OCI-LY3 (cell line): ENCODE measurements around the gene GREM2.

Experiments used
- EZH2phosphoT487 ChIP-seq: fragments of 200-600 bp; shearing (Covaris generic); IDR thresholded peaks from 2 replicates; pipeline ENCODE4 v1.6.1; 2018; ENCODE audit warnings: antibody characterized with exemption, mixed run types, low read depth
- TF ChIP-seq, protein P1 (sequence below): fragments of 200-600, 300-600 bp; sonication (generic); IDR thresholded peaks from 2 replicates; pipeline ENCODE4 v1.5.1; 2014; ENCODE audit warnings: antibody characterized with exemption, low read length, low read depth

DNA sequence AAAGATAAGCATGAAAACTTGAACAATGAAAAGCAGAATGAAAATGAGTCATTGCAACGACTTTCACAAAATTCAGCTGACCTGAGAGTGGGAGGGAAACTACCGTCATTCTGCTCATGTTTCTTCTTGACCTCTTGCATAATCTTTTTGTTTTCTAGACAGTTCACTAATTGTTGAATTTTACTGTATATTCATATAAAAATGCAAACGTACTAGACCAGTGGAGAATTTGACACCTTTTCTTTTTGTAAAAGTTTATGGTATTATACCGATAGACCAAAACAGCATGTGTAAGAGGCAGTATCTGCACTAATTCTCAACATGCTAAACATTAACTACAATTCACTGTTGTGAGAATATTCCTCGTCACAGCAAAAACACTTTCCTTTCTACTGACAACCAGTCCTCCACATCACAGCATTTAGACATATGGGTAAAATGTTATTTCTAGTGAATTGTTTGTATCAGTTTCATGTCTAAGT lies 137.8 kb downstream of the GREM2 start:
- TF ChIP-seq, protein P1, sequence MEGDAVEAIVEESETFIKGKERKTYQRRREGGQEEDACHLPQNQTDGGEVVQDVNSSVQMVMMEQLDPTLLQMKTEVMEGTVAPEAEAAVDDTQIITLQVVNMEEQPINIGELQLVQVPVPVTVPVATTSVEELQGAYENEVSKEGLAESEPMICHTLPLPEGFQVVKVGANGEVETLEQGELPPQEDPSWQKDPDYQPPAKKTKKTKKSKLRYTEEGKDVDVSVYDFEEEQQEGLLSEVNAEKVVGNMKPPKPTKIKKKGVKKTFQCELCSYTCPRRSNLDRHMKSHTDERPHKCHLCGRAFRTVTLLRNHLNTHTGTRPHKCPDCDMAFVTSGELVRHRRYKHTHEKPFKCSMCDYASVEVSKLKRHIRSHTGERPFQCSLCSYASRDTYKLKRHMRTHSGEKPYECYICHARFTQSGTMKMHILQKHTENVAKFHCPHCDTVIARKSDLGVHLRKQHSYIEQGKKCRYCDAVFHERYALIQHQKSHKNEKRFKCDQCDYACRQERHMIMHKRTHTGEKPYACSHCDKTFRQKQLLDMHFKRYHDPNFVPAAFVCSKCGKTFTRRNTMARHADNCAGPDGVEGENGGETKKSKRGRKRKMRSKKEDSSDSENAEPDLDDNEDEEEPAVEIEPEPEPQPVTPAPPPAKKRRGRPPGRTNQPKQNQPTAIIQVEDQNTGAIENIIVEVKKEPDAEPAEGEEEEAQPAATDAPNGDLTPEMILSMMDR, result no peak
- TF ChIP-seq EZH2phosphoT487, result no peak
